ENCODE results near the gene MCM9. TPM values are rescaled to one million over a fixed set of nuclear protein-coding genes. Genes with fewer than 3 reads are reported as not detected.
A peak's percentile ranks its signal among the peaks of the same experiment; 100 is the strongest.

Gene MCM9
- total RNA-seq, 2 experiments from 2014 or later: 16.3 to 16.4 TPM

- peaks cover 26% of the 10 kb centered on the region for H3K4me1 Mint-ChIP-seq (ENCODE audit: low read depth)
- H3K27ac Mint-ChIP-seq: no peak overlapping the region
- intact Hi-C loops (cut with micrococcal nuclease): no loop called here
- CTCF ChIA-PET: interaction anchor here (0.6 kb wide), 1 partner anchor 9 kb away, joined by 3 read pairs; no protein-coding TSS in a partner anchor
- H3K36me3 Mint-ChIP-seq (ENCODE audit: low read depth): peaks cover 26% of the 10 kb centered on the region
- no peak for DNase-seq
- no peaks in the 10 kb centered on the region for H3K27me3 Mint-ChIP-seq (ENCODE audit: low read depth)
- no peak overlapping the region for H3K4me3 Mint-ChIP-seq
- H3K9me3 Mint-ChIP-seq: no peaks in the 10 kb centered on the region
These were observed 4.3 kb downstream of the MCM9 start for GRCh38 chr6:118930680-118931079.

- Mint-ChIP-seq H3K36me3 (ENCODE audit: low read depth) (peaks cover 39% of the 10 kb centered on the region), H3K27me3 (ENCODE audit: low read depth) (no peaks in the 10 kb centered on the region), H3K9me3 (no peaks in the 10 kb centered on the region), H3K27ac (no peak overlapping the region), H3K4me1 (ENCODE audit: low read depth) (peaks cover 4% of the 10 kb centered on the region), H3K4me3 (no peak overlapping the region)
- intact Hi-C loops (cut with micrococcal nuclease): no loop called here
- CTCF ChIA-PET: interaction anchor here (1.1 kb wide), 1 partner anchor 14 kb away, joined by 3 read pairs; no protein-coding TSS in a partner anchor
- DNase-seq: no peak
These were observed 11.9 kb downstream of the MCM9 start for GRCh38 chr6:118923035-118923434.

- Mint-ChIP-seq H3K4me1 (ENCODE audit: low read depth) (no peaks in the 10 kb centered on the region), H3K27me3 (ENCODE audit: low read depth) (no peaks in the 10 kb centered on the region), H3K27ac (no peak overlapping the region), H3K36me3 (ENCODE audit: low read depth) (peaks cover 33% of the 10 kb centered on the region), H3K9me3 (no peaks in the 10 kb centered on the region), H3K4me3 (no peak overlapping the region)
- no peak for DNase-seq
- CTCF ChIA-PET: no interaction called here
- intact Hi-C loops (cut with micrococcal nuclease): no loop called here
These were observed 13.9 kb downstream of the MCM9 start for GRCh38 chr6:118921084-118921483.

- Mint-ChIP-seq H3K27ac (no peak overlapping the region), H3K4me1 (ENCODE audit: low read depth) (peaks cover 6% of the 10 kb centered on the region), H3K4me3 (no peak overlapping the region), H3K27me3 (ENCODE audit: low read depth) (no peaks in the 10 kb centered on the region), H3K9me3 (no peaks in the 10 kb centered on the region), H3K36me3 (ENCODE audit: low read depth) (peaks cover 36% of the 10 kb centered on the region)
- DNase-seq: no peak
- intact Hi-C loops (cut with micrococcal nuclease): no loop called here
- CTCF ChIA-PET: no interaction called here
These were observed 16.6 kb downstream of the MCM9 start for GRCh38 chr6:118918329-118918725.

- CTCF ChIA-PET: interaction anchor here (0.6 kb wide), 1 partner anchor 36 kb away, joined by 3 read pairs; no protein-coding TSS in a partner anchor
- Mint-ChIP-seq H3K9me3 (no peaks in the 10 kb centered on the region), H3K27me3 (ENCODE audit: low read depth) (no peaks in the 10 kb centered on the region), H3K4me3 (no peak overlapping the region), H3K36me3 (ENCODE audit: low read depth) (peaks cover 37% of the 10 kb centered on the region), H3K27ac (no peak overlapping the region), H3K4me1 (ENCODE audit: low read depth) (peaks cover 6% of the 10 kb centered on the region)
- no peak for DNase-seq
- intact Hi-C loops (cut with micrococcal nuclease): no loop called here
These were observed 17.2 kb downstream of the MCM9 start for GRCh38 chr6:118917546-118918328.

GRCh38 chr6:118914598-118914997 lies 20.4 kb downstream of the MCM9 start:
- DNase-seq: no peak
- Mint-ChIP-seq H3K27me3 (ENCODE audit: low read depth) (no peaks in the 10 kb centered on the region), H3K27ac (peak overlapping the region; percentile 25), H3K4me1 (ENCODE audit: low read depth) (peaks cover 6% of the 10 kb centered on the region), H3K4me3 (no peak overlapping the region), H3K36me3 (ENCODE audit: low read depth) (peaks cover 23% of the 10 kb centered on the region), H3K9me3 (no peaks in the 10 kb centered on the region)
- intact Hi-C loops (cut with micrococcal nuclease): no loop called here
- CTCF ChIA-PET: no interaction called here

- Mint-ChIP-seq H3K4me3 (no peak overlapping the region), H3K27me3 (ENCODE audit: low read depth) (no peaks in the 10 kb centered on the region), H3K4me1 (ENCODE audit: low read depth) (peaks cover 6% of the 10 kb centered on the region), H3K36me3 (ENCODE audit: low read depth) (peaks cover 26% of the 10 kb centered on the region), H3K9me3 (no peaks in the 10 kb centered on the region), H3K27ac (no peak overlapping the region)
- CTCF ChIA-PET: interaction anchor here (1.4 kb wide), 1 partner anchor 16 kb away, joined by 3 read pairs; no protein-coding TSS in a partner anchor
- DNase-seq: no peak
- intact Hi-C loops (cut with micrococcal nuclease): no loop called here
These were observed 21.8 kb downstream of the MCM9 start for GRCh38 chr6:118913161-118913560.

GRCh38 chr6:118912646-118913045 lies 22.3 kb downstream of the MCM9 start:
- peaks cover 27% of the 10 kb centered on the region for H3K36me3 Mint-ChIP-seq (ENCODE audit: low read depth)
- CTCF ChIA-PET: interaction anchor here (1.4 kb wide), 1 partner anchor 16 kb away, joined by 3 read pairs; no protein-coding TSS in a partner anchor
- no peak overlapping the region for H3K4me3 Mint-ChIP-seq
- no peaks in the 10 kb centered on the region for H3K27me3 Mint-ChIP-seq (ENCODE audit: low read depth)
- DNase-seq: no peak
- H3K4me1 Mint-ChIP-seq (ENCODE audit: low read depth): peaks cover 6% of the 10 kb centered on the region
- no peaks in the 10 kb centered on the region for H3K9me3 Mint-ChIP-seq
- intact Hi-C loops (cut with micrococcal nuclease): no loop called here
- H3K27ac Mint-ChIP-seq: no peak overlapping the region

GRCh38 chr6:118908441-118908840 lies 26.5 kb downstream of the MCM9 start:
- Mint-ChIP-seq H3K36me3 (ENCODE audit: low read depth) (peaks cover 36% of the 10 kb centered on the region), H3K4me3 (no peak overlapping the region), H3K27me3 (ENCODE audit: low read depth) (no peaks in the 10 kb centered on the region), H3K4me1 (ENCODE audit: low read depth) (peaks cover 32% of the 10 kb centered on the region), H3K9me3 (no peaks in the 10 kb centered on the region), H3K27ac (no peak overlapping the region)
- intact Hi-C loops (cut with micrococcal nuclease): no loop called here
- CTCF ChIA-PET: interaction anchor here (1.0 kb wide), 1 partner anchor 15 kb away, joined by 3 read pairs; no protein-coding TSS in a partner anchor
- DNase-seq: no peak

GRCh38 chr6:118905851-118906250 lies 29.1 kb downstream of the MCM9 start:
- no peaks in the 10 kb centered on the region for H3K9me3 Mint-ChIP-seq
- H3K27ac Mint-ChIP-seq: peak overlapping the region; percentile 79
- H3K36me3 Mint-ChIP-seq (ENCODE audit: low read depth): peaks cover 43% of the 10 kb centered on the region
- no peaks in the 10 kb centered on the region for H3K27me3 Mint-ChIP-seq (ENCODE audit: low read depth)
- peaks cover 56% of the 10 kb centered on the region for H3K4me1 Mint-ChIP-seq (ENCODE audit: low read depth)
- H3K4me3 Mint-ChIP-seq: no peak overlapping the region
- intact Hi-C loops (cut with micrococcal nuclease): no loop called here
- no peak for DNase-seq
- CTCF ChIA-PET: no interaction called here

- no peak overlapping the region for H3K27ac Mint-ChIP-seq
- intact Hi-C loops (cut with micrococcal nuclease): no loop called here
These were observed 29.9 kb downstream of the MCM9 start for GRCh38 chr6:118905084-118905483.

GRCh38 chr6:118903691-118904090 lies 31.3 kb downstream of the MCM9 start:
- no peak for DNase-seq
- H3K9me3 Mint-ChIP-seq: no peaks in the 10 kb centered on the region
- peaks cover 45% of the 10 kb centered on the region for H3K36me3 Mint-ChIP-seq (ENCODE audit: low read depth)
- H3K4me3 Mint-ChIP-seq: no peak overlapping the region
- CTCF ChIA-PET: interaction anchor here (0.8 to 1.6 kb wide), 2 partner anchors 8 to 359 kb away, joined by 3 to 4 read pairs; no protein-coding TSS in a partner anchor
- H3K27ac Mint-ChIP-seq: no peak overlapping the region
- peaks cover 77% of the 10 kb centered on the region for H3K4me1 Mint-ChIP-seq (ENCODE audit: low read depth)
- intact Hi-C loops (cut with micrococcal nuclease): no loop called here
- H3K27me3 Mint-ChIP-seq (ENCODE audit: low read depth): no peaks in the 10 kb centered on the region

More at GRCh38 chr6:118905084-118905483, 29.9 kb downstream of the MCM9 start:
- DNase-seq: no peak
- CTCF ChIA-PET: interaction anchor here (1.1 to 1.6 kb wide), 2 partner anchors 9 to 169 kb away, joined by 4 read pairs; no protein-coding TSS in a partner anchor
- Mint-ChIP-seq H3K27me3 (ENCODE audit: low read depth) (no peaks in the 10 kb centered on the region), H3K36me3 (ENCODE audit: low read depth) (peaks cover 42% of the 10 kb centered on the region), H3K9me3 (no peaks in the 10 kb centered on the region), H3K4me1 (ENCODE audit: low read depth) (peaks cover 64% of the 10 kb centered on the region), H3K4me3 (no peak overlapping the region)

- H3K4me3 Mint-ChIP-seq: no peak overlapping the region
These were observed 31.8 kb downstream of the MCM9 start for GRCh38 chr6:118903138-118903537.

More at GRCh38 chr6:118903138-118903537, 31.8 kb downstream of the MCM9 start:
- no peak for DNase-seq
- Mint-ChIP-seq H3K4me1 (ENCODE audit: low read depth) (peaks cover 79% of the 10 kb centered on the region), H3K36me3 (ENCODE audit: low read depth) (peaks cover 45% of the 10 kb centered on the region), H3K27me3 (ENCODE audit: low read depth) (no peaks in the 10 kb centered on the region), H3K9me3 (no peaks in the 10 kb centered on the region), H3K27ac (peak overlapping the region; percentile 38)
- intact Hi-C loops (cut with micrococcal nuclease): no loop called here
- CTCF ChIA-PET: interaction anchor here (1.1 kb wide), 1 partner anchor 297 kb away, joined by 3 read pairs; no protein-coding TSS in a partner anchor

All from activated naive CD4-positive, alpha-beta T cell treated with anti-CD3 and anti-CD28 coated beads for 36 hours (primary cell).